Keratinocyte (primary cell): ENCODE measurements around the gene PAPPA.

Source experiments
- EZH2 ChIP-seq: IDR thresholded peaks from one replicate; pipeline ENCODE4 v1.6.1; 2012; ENCODE audit warnings: inconsistent platforms, mild to moderate bottlenecking, low read length, moderate library complexity
- TF ChIP-seq, protein P1 (sequence below), 3 experiments: IDR thresholded peaks in 1 of 3; conservative IDR thresholded peaks in 1 of 3; optimal IDR thresholded peaks in 1 of 3; 2 replicates in 2 of 3; 3 replicates in 1 of 3; pipeline versions ENCODE3 to v1.5.1; 2011; ENCODE audit warnings: low read length in 3 of 3, mild to moderate bottlenecking in 3 of 3, moderate library complexity in 2 of 3, control low read depth in 1 of 3, inconsistent platforms in 1 of 3; ENCODE audit not compliant: insufficient read depth in 2 of 3; ENCODE audit errors: extremely low read depth in 1 of 3

DNA sequence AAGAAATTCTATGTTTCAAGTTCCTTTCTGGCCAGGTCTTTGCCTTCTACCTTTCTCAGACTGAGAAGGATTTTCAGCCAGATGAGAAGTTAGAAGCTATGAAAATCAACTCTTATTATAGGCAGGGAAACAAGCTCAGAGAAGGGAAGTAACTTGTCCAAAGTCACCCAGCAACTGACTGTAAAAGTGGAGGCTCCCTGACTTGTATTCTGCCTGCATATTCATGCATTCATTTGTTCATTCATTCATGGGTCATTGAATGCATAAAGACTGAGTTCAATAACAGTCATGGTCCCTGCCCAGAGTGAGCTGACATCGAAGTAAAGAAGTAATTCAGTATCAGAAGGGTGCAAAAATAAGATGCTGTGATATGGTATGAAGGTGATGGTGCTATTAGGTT is 239.6 kb downstream of the PAPPA start:
- TF ChIP-seq, protein P1, sequence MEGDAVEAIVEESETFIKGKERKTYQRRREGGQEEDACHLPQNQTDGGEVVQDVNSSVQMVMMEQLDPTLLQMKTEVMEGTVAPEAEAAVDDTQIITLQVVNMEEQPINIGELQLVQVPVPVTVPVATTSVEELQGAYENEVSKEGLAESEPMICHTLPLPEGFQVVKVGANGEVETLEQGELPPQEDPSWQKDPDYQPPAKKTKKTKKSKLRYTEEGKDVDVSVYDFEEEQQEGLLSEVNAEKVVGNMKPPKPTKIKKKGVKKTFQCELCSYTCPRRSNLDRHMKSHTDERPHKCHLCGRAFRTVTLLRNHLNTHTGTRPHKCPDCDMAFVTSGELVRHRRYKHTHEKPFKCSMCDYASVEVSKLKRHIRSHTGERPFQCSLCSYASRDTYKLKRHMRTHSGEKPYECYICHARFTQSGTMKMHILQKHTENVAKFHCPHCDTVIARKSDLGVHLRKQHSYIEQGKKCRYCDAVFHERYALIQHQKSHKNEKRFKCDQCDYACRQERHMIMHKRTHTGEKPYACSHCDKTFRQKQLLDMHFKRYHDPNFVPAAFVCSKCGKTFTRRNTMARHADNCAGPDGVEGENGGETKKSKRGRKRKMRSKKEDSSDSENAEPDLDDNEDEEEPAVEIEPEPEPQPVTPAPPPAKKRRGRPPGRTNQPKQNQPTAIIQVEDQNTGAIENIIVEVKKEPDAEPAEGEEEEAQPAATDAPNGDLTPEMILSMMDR (optimal IDR thresholded peaks at IDR 0.05 in 1 of 3, IDR thresholded peaks at IDR 0.05 in 1 of 3, conservative IDR thresholded peaks at IDR 0.05 in 1 of 3; ENCODE audit: extremely low read depth in 1 of 3, insufficient read depth in 2 of 3, low read length in 3 of 3): no peak
- no peak for TF ChIP-seq EZH2
